ENCODE measurements around the gene MTMR3. TPM values are rescaled to one million over a fixed set of nuclear protein-coding genes. Genes with fewer than 3 reads are reported as not detected.

Gene MTMR3
- total RNA-seq, 4 donors from 2014 or later = 36.6 to 42.1 (median 37.1) TPM

DNA sequence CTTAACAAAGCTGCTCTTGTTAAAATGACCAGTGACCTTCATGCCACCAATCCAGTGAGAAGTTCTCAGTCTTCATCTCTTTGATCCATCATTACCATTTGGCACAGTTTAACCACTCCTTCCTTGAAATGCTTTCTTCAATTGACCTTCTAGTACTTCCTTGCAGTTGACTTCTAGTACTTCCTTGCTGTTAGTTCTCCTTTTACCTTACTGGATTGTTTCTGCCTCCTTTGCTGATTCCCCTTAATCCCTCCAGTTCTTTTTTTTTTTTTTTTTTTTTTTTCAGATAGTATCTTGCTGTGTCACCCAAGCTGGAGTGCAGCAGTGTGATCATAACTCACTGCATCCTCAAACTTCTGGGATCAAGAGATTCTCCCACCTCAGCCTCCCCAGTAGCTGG is 131.3 kb downstream of the MTMR3 start:
- no peak overlapping the region for H3K27ac ChIP-seq
- intact Hi-C loops (cut with DNase I; ENCODE audit: low total_unique reads) = no loop called here
- no peaks in the 10 kb centered on the region for H3K9me3 ChIP-seq
- no peak for DNase-seq
- in situ Hi-C loops (cut with MboI; ENCODE audit: low sequenced_read_pairs in 4 of 4) = loop anchor here in 3 of 4 donors (25.0 kb wide), 2 partner anchors 327 to 377 kb away; no protein-coding TSS in a partner anchor
- no peak overlapping the region for H3K4me3 ChIP-seq
- H3K36me3 ChIP-seq = peaks cover 3 to 80% of the 10 kb centered on the region in 2 donors
- TF ChIP-seq POLR2A (IDR thresholded peaks at IDR 0.05) = no peak
- TF ChIP-seq, protein P1, sequence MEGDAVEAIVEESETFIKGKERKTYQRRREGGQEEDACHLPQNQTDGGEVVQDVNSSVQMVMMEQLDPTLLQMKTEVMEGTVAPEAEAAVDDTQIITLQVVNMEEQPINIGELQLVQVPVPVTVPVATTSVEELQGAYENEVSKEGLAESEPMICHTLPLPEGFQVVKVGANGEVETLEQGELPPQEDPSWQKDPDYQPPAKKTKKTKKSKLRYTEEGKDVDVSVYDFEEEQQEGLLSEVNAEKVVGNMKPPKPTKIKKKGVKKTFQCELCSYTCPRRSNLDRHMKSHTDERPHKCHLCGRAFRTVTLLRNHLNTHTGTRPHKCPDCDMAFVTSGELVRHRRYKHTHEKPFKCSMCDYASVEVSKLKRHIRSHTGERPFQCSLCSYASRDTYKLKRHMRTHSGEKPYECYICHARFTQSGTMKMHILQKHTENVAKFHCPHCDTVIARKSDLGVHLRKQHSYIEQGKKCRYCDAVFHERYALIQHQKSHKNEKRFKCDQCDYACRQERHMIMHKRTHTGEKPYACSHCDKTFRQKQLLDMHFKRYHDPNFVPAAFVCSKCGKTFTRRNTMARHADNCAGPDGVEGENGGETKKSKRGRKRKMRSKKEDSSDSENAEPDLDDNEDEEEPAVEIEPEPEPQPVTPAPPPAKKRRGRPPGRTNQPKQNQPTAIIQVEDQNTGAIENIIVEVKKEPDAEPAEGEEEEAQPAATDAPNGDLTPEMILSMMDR (IDR thresholded peaks at IDR 0.05 in 4 of 5, conservative IDR thresholded peaks at IDR 0.05 in 1 of 5) = no peak
- H3K27me3 ChIP-seq = no peaks in the 10 kb centered on the region
- ATAC-seq = no peak
- H3K4me1 ChIP-seq = no peaks in the 10 kb centered on the region

DNA sequence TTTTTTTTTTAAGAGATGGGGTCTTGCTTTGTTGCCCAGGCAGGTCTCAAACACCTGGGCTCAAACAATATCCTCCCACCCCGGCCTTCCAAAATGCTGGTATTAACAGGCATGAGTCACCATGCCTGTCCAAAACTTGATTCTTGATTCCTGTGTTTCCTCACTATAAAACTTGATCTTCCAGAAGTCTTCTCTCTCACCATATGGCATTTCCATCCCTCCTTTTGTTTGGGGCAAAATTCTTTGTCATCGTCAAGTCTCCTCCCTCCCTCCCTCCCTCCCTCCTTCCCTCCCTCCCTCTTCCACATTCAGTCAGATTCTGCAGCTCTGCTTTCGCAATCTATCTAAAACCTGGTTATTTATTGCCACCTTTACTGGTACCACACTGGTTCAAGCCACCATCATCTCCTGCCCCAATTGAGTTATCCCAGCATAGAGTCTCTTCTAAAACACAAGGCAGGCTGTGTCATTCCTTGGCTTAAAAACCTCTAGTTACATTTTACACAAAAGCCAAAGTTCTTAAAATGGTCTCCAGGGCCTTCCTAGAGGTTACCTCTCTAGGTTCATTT is 132.3 kb downstream of the MTMR3 start:
- intact Hi-C loops (cut with DNase I; ENCODE audit: low total_unique reads) = no loop called here
- no peak for DNase-seq
- Histone ChIP-seq H3K27me3 (no peaks in the 10 kb centered on the region), H3K36me3 (peaks cover 2 to 82% of the 10 kb centered on the region in 2 donors), H3K9me3 (no peaks in the 10 kb centered on the region), H3K4me1 (no peaks in the 10 kb centered on the region), H3K27ac (no peak overlapping the region), H3K4me3 (no peak overlapping the region)
- no peak for TF ChIP-seq POLR2A (IDR thresholded peaks at IDR 0.05)
- TF ChIP-seq, protein P1 (IDR thresholded peaks at IDR 0.05 in 4 of 5, conservative IDR thresholded peaks at IDR 0.05 in 1 of 5) = no peak
- no peak for ATAC-seq
- in situ Hi-C loops (cut with MboI; ENCODE audit: low sequenced_read_pairs in 4 of 4) = loop anchor here in 3 of 4 donors (25.0 kb wide), 2 partner anchors 328 to 378 kb away; no protein-coding TSS in a partner anchor

DNA sequence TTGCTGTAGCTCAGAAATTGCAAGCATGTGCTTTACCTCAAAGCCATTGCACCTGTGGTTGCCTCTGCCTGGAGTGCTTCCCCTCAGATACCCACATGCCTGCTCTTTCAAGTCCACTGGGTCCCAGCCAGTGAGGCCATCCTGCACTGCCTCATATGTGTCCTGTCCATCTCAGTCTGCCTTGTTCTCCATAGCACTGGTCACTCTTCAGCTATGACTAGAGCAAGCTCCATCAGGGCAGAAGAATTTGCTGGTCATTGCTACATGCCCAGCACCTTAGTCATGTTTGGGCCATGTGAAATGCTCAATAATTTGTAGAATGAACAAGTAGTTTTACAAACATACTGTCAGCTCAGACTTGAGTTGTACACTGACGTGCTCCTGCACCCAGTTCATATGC is 132.9 kb downstream of the MTMR3 start:
- in situ Hi-C loops (cut with MboI; ENCODE audit: low sequenced_read_pairs in 4 of 4) (loop anchor here in 3 of 4 donors (25.0 kb wide), 2 partner anchors 329 to 379 kb away; no protein-coding TSS in a partner anchor), intact Hi-C loops (cut with DNase I; ENCODE audit: low total_unique reads) (no loop called here)
- H3K36me3 ChIP-seq = peaks cover 2 to 87% of the 10 kb centered on the region in 2 donors

DNA sequence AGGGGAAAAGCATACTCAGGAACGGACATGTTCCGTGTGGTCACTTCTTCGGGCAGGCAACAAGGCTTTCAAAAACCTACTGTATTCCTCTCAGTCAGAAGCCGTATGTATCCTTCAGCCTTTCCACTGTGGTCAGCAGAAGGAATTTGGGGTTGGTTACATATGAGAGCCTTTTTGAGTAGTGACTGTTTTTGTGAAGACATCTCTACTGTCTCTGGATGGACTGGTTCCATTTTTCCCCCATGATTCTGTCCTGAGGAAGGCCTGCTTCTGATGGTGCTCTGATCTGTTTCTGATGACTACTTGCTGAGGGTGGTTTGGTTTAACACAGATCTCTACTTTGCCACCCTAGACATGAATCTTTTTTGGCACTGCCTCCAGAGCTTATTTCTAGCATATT is 133.6 kb downstream of the MTMR3 start:
- in situ Hi-C loops (cut with MboI; ENCODE audit: low sequenced_read_pairs in 4 of 4) (loop anchor here in 3 of 4 donors (25.0 kb wide), 2 partner anchors 329 to 379 kb away; no protein-coding TSS in a partner anchor), intact Hi-C loops (cut with DNase I; ENCODE audit: low total_unique reads) (no loop called here)
- no peak overlapping the region for H3K4me3 ChIP-seq
- no peaks in the 10 kb centered on the region for H3K4me1 ChIP-seq
- no peaks in the 10 kb centered on the region for H3K27me3 ChIP-seq
- H3K9me3 ChIP-seq = no peaks in the 10 kb centered on the region
- no peak for ATAC-seq
- H3K36me3 ChIP-seq = peaks cover 2 to 95% of the 10 kb centered on the region in 2 donors
- no peak overlapping the region for H3K27ac ChIP-seq
- TF ChIP-seq POLR2A (IDR thresholded peaks at IDR 0.05) = no peak
- TF ChIP-seq, protein P1 (IDR thresholded peaks at IDR 0.05 in 4 of 5, conservative IDR thresholded peaks at IDR 0.05 in 1 of 5) = no peak
- no peak for DNase-seq

More for the DNA sequence above, 132.9 kb downstream of the MTMR3 start:
- no peaks in the 10 kb centered on the region for H3K27me3 ChIP-seq
- H3K9me3 ChIP-seq = no peaks in the 10 kb centered on the region
- DNase-seq = no peak
- no peak overlapping the region for H3K4me3 ChIP-seq
- no peaks in the 10 kb centered on the region for H3K4me1 ChIP-seq
- H3K27ac ChIP-seq = no peak overlapping the region
- TF ChIP-seq, protein P1 (IDR thresholded peaks at IDR 0.05 in 4 of 5, conservative IDR thresholded peaks at IDR 0.05 in 1 of 5) = no peak
- TF ChIP-seq POLR2A (IDR thresholded peaks at IDR 0.05) = no peak
- ATAC-seq = no peak

All from gastrocnemius medialis (tissue), 4 donors.